GM12878 (cell line): Measurements from ENCODE around the gene TAGLN3. TPM values are rescaled to one million over a fixed set of nuclear protein-coding genes. Genes with fewer than 3 reads are reported as not detected.

Experiments
- ATAC-seq: fragments of 200-7000 bp; cut with Tn5 transposase; 3 replicates; pipeline ENCODE4 v1.9.1; 2020; ENCODE audit warnings: mild to moderate bottlenecking, moderate library complexity
- BruUV-seq: library from RNA; stranded (reverse); fragments of 400-500 nt; replicated peaks from 2 replicates; lab custom pipeline; 2021; lab: Mats Ljungman, UMichigan
- CTCF ChIA-PET: fragments of 300-600 bp; sonication (Branson Sonifier 250); formaldehyde crosslinking; extraction: SDS; loops from one replicate; lab custom pipeline; 2021; ENCODE audit warnings: inconsistent platforms; lab: Yijun Ruan, JAX
- POLR2A ChIA-PET: fragments of 350-600 bp; formaldehyde crosslinking; extraction: SDS; loops from one replicate; lab custom pipeline; 2021; ENCODE audit warnings: inconsistent platforms; lab: Charles Lee
- RAD21 ChIA-PET: fragments of 300-600 bp; sonication (Branson Sonifier 250); formaldehyde crosslinking; loops from one replicate; lab custom pipeline; 2023; ENCODE audit warnings: antibody characterized with exemption; ENCODE audit not compliant: unreplicated experiment; lab: Charles Lee
- SMC1A ChIA-PET: fragments of 300-600 bp; sonication (Branson Sonifier 250); formaldehyde crosslinking; loops from one replicate; lab custom pipeline; 2023; ENCODE audit not compliant: unreplicated experiment, uncharacterized antibody; lab: Charles Lee
- DNase-seq: peaks from one replicate; pipeline ENCODE4 v3.0.0-alpha.2; 2011; ENCODE audit warnings: low read depth, low spot score
- FAIRE-seq: peaks from 3 replicates; lab custom pipeline; 2011; peaks lifted over from hg19 to GRCh38; lab: Jason Lieb, UNC
- H2AFZ ChIP-seq: 2 replicates; pipeline ENCODE4 v1.6.0; 2011; ENCODE audit warnings: low read depth, low read length, control low read depth; ENCODE audit not compliant: control insufficient read depth
- H3K27ac ChIP-seq: 2 replicates; pipeline ENCODE4 v1.5.1; 2011; ENCODE audit warnings: control low read depth; ENCODE audit not compliant: control insufficient read depth, insufficient read depth
- H3K27me3 ChIP-seq, 2 experiments: replicated peaks in 1 of 2; 2 replicates each; pipeline versions ENCODE4 v1.6.0 to v1.6.1; 2011; ENCODE audit warnings: low read length in 1 of 2; ENCODE audit not compliant: control insufficient read depth in 2 of 2, insufficient read depth in 2 of 2
- H3K36me3 ChIP-seq, 2 experiments: 2 replicates each; pipeline ENCODE4 v1.5.1; 2011; ENCODE audit warnings: low read length in 1 of 2; ENCODE audit not compliant: control insufficient read depth in 2 of 2, insufficient read depth in 2 of 2
- H3K4me1 ChIP-seq: 2 replicates; pipeline ENCODE4 v1.6.1; 2011; ENCODE audit warnings: mild to moderate bottlenecking, low read length, moderate library complexity, mixed read lengths; ENCODE audit not compliant: control insufficient read depth, insufficient read depth
- H3K4me2 ChIP-seq: 2 replicates; pipeline ENCODE4 v1.6.0; 2011; ENCODE audit warnings: control low read depth; ENCODE audit not compliant: control insufficient read depth, insufficient read depth
- H3K4me3 ChIP-seq: fragments of 200-600 bp; sonication (generic); 2 replicates; pipeline ENCODE4 v1.5.1; 2016
- H3K79me2 ChIP-seq: 2 replicates; pipeline ENCODE4 v1.6.0; 2011; ENCODE audit warnings: low read length; ENCODE audit not compliant: control insufficient read depth, insufficient read depth
- H3K9ac ChIP-seq: 2 replicates; pipeline ENCODE4 v1.8.0; 2011; ENCODE audit warnings: low read length, control low read depth, mixed read lengths; ENCODE audit not compliant: control insufficient read depth, insufficient read depth
- H3K9me3 ChIP-seq: replicated peaks from 3 replicates; pipeline ENCODE4 v1.5.1; 2011; ENCODE audit warnings: mild to moderate bottlenecking, low read length; ENCODE audit not compliant: control insufficient read depth, insufficient read depth
- H4K20me1 ChIP-seq: 2 replicates; pipeline ENCODE4 v1.6.0; 2011; ENCODE audit not compliant: control insufficient read depth, insufficient read depth
- CTCF ChIP-seq, 3 experiments: IDR thresholded peaks in 2 of 3; conservative IDR thresholded peaks in 1 of 3; 2 replicates each; pipeline ENCODE4 v1.5.1; 2011; ENCODE audit warnings: low read depth in 3 of 3, low read length in 3 of 3, mild to moderate bottlenecking in 3 of 3, control low read depth in 2 of 3, moderate library complexity in 2 of 3, inconsistent platforms in 1 of 3, mixed read lengths in 1 of 3; ENCODE audit not compliant: control insufficient read depth in 2 of 3, insufficient read depth in 1 of 3; ENCODE audit errors: extremely low read depth in 1 of 3
- HSF1 ChIP-seq: fragments of 150-350 bp; IDR thresholded peaks from 2 replicates; pipeline ENCODE4 v1.6.1; 2014; ENCODE audit warnings: mild to moderate bottlenecking, low read depth, low read length
- MXI1 ChIP-seq: fragments of 150-350 bp; IDR thresholded peaks from 2 replicates; pipeline ENCODE4 v1.6.1; 2011; ENCODE audit warnings: low read depth, mild to moderate bottlenecking, inconsistent platforms, low read length, improper control_type of control experiment
- NFYB ChIP-seq: IDR thresholded peaks from 2 replicates; pipeline ENCODE4 v1.6.1; 2011; ENCODE audit warnings: low read depth, mild to moderate bottlenecking, low read length, improper control_type of control experiment, moderate library complexity; ENCODE audit not compliant: insufficient read depth
- PKNOX1 ChIP-seq: fragments of 450-650 bp; IDR thresholded peaks from 2 replicates; pipeline ENCODE4 v1.6.1; 2016; ENCODE audit warnings: mild to moderate bottlenecking
- STAT3 ChIP-seq: IDR thresholded peaks from 2 replicates; pipeline ENCODE4 v1.6.1; 2011; ENCODE audit warnings: low read depth, low read length, improper control_type of control experiment
- WGBS: methylation state at CpG from one replicate; pipeline ENCODE4 v1.1.6; 2016; ENCODE audit warnings: low lambda C conversion rate; ENCODE audit not compliant: insufficient replicate concordance, insufficient coverage; ENCODE audit errors: missing lambda C conversion rate; 5-methylcytosine and 5-hydroxymethylcytosine counted together
- in situ Hi-C: fragments of 300-500 bp; cut with MboI; formaldehyde crosslinking; loops from 9 replicates; pipeline ENCODE4 v1.14.3; 2018; ENCODE audit warnings: mixed read lengths
- intact Hi-C: fragments of 100-400 bp; cut with micrococcal nuclease; formaldehyde crosslinking; loops from one replicate; pipeline ENCODE4 v1.14.2; 2022; ENCODE audit not compliant: unreplicated experiment
- polyA plus RNA-seq, 11 experiments: library from polyadenylated mRNA; depleted of rRNA in 4 of 11; unstranded in 6 of 11; stranded (reverse) in 5 of 11; fragments of >200 nt; fragmentation: Nextera tagmentation in 4 of 11; fragmentation: Illumina TruSeq in 1 of 11; extraction: Ambion mirVana in 4 of 11; extraction: Trizol in 1 of 11; gene quantifications; 1 replicate in 1 of 11; 2 replicates in 10 of 11; pipeline versions ENCODE4 v1.2.1 to v1.2.3, GENCODE V29; 2011 to 2016; ENCODE audit warnings: inconsistent platforms in 2 of 11, missing spikeins in 2 of 11, low read depth in 1 of 11
- total RNA-seq, 4 experiments: library from RNA; depleted of rRNA in 3 of 4; stranded (reverse); fragments of >200 nt in 3 of 4; fragmentation: Illumina TruSeq in 1 of 4; extraction: Trizol in 1 of 4; gene quantifications; 2 replicates each; pipeline versions ENCODE4 v1.2.1 to v1.2.3, GENCODE V29; 2013 to 2021

TAGLN3 gene
- total and polyA plus RNA-seq, 10 of the 15 experiments (the other 5 are each of a cell fraction or from before 2014, with no cell fraction given), result 0.06 to 0.53 (median 0.12) TPM; not detected in 3

GRCh38 chr3:112017091-112017490, 18.4 kb downstream of the TAGLN3 start:
- TF ChIP-seq NFYB (0 out of 2 replicates have a peak, but pooled peaks have one; percentile 29), MXI1 (no peak), PKNOX1 (0 out of 2 replicates have a peak, but pooled peaks have one; percentile 10)
- Histone ChIP-seq H3K27ac (no peak overlapping the region), H4K20me1 (no peaks in the 10 kb centered on the region), H3K36me3 (no peaks in the 10 kb centered on the region), H2AFZ (no peak overlapping the region), H3K4me3 (no peak overlapping the region), H3K9ac (no peak overlapping the region), H3K27me3 (no peaks in the 10 kb centered on the region; a peak in 1 of 4 replicates), H3K79me2 (no peaks in the 10 kb centered on the region), H3K9me3 (no peaks in the 10 kb centered on the region), H3K4me1 (no peaks in the 10 kb centered on the region), H3K4me2 (no peak overlapping the region)
- ChIA-PET CTCF (interaction anchor here (0.7 to 10.9 kb wide), 11 partner anchors 9 to 348 kb away, joined by 3 to 467 read pairs (median 10); partner anchors contain the start of gene TAGLN3), POLR2A (interaction anchor here (0.9 kb wide), 1 partner anchor 16 kb away, joined by 3 read pairs; no protein-coding TSS in a partner anchor), RAD21 (interaction anchor here (0.8 to 1.2 kb wide), 4 partner anchors 13 to 50 kb away, joined by 3 read pairs; partner anchors contain the start of gene TAGLN3), SMC1A (interaction anchor here (0.9 to 15.1 kb wide), 9 partner anchors 9 to 300 kb away, joined by 3 to 417 read pairs (median 4); partner anchors contain the start of gene TAGLN3)
- DNase-seq (no peak), ATAC-seq (no peak), FAIRE-seq (no peak)
- intact Hi-C loops, result no loop called here
- in situ Hi-C loops, result no loop called here
- no TSS peak for BruUV-seq

GRCh38 chr3:112018712-112019111, 20.0 kb downstream of the TAGLN3 start:
- BruUV-seq, result no TSS peak
- H3K4me2 ChIP-seq, result no peak overlapping the region
- ATAC-seq, result no peak
- H3K79me2 ChIP-seq, result no peaks in the 10 kb centered on the region
- FAIRE-seq, result no peak
- POLR2A ChIA-PET, result no interaction called here
- H2AFZ ChIP-seq, result no peak overlapping the region
- no peak overlapping the region for H3K4me3 ChIP-seq
- RAD21 ChIA-PET, result interaction anchor here (0.6 kb wide), 1 partner anchor 15 kb away, joined by 4 read pairs; no protein-coding TSS in a partner anchor
- no peaks in the 10 kb centered on the region for H4K20me1 ChIP-seq
- in situ Hi-C loops (no loop called here), intact Hi-C loops (no loop called here)
- no peaks in the 10 kb centered on the region; a peak in 1 of 4 replicates for H3K27me3 ChIP-seq
- no peaks in the 10 kb centered on the region for H3K36me3 ChIP-seq
- H3K27ac ChIP-seq, result no peak overlapping the region
- TF ChIP-seq STAT3, result no peak
- no peak for TF ChIP-seq CTCF (IDR thresholded peaks at IDR 0.05 in 2 of 3, conservative IDR thresholded peaks at IDR 0.05 in 1 of 3; ENCODE audit: control insufficient read depth in 2 of 3, extremely low read depth in 1 of 3, insufficient read depth in 1 of 3, low read depth in 3 of 3, low read length in 3 of 3)
- no peak for TF ChIP-seq HSF1
- SMC1A ChIA-PET, result interaction anchor here (1.1 to 15.1 kb wide), 2 partner anchors 22 to 24 kb away, joined by 4 to 417 read pairs; partner anchors contain the start of gene TAGLN3
- no peaks in the 10 kb centered on the region for H3K4me1 ChIP-seq
- no peaks in the 10 kb centered on the region; the same call in 2 of the 3 replicates for H3K9me3 ChIP-seq
- H3K9ac ChIP-seq, result no peak overlapping the region
- no peak for DNase-seq
- 81% methylated on average over 4 of the region's 4 CpGs for WGBS
- CTCF ChIA-PET, result interaction anchor here (1.3 to 10.9 kb wide), 7 partner anchors 8 to 350 kb away, joined by 3 to 467 read pairs (median 7); partner anchors contain the start of gene TAGLN3
